ENCODE measurements around the gene TMEM273.

TMEM273 gene

DNA sequence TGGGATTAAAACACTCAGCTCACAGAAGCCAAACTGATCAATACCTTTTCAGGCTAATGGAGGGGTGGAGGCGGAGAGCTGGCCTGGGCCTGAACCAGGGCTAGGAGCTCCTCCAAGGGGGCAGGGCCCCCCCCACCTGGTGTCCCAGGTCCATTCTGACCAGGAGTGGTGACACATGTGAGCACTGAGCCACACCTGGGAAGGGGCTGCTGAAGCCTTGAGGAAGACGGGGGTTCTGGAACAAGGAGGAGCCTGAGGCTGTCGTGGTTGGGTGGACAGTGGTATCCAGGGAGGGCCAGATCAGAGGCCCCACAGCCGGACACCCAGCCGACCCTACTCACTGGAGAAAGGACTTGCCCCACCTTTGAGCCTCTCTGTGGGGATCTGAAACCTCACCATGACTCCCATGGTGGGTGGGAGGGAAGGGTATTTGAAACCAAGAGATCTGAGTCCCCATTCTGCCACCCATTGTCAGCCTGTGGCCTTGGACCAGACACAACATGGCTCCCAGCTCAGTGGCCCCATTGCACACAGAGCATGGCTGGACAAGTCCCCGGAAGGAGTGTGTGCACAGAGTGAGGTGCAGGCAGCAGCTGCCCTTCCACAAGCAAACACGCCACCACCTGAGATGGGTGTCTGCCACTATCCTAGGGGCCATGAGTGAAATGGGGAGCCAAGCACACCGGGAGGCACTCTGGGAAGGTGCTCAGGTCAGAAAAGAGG is 12.4 kb downstream of the TMEM273 start:
- no peak for DNase-seq

- DNase-seq: no peak
These were observed 13.2 kb downstream of the TMEM273 start for GRCh38 chr10:49174926-49175500.

- no peak for DNase-seq
These were observed 13.8 kb downstream of the TMEM273 start for GRCh38 chr10:49174261-49174925.

DNA sequence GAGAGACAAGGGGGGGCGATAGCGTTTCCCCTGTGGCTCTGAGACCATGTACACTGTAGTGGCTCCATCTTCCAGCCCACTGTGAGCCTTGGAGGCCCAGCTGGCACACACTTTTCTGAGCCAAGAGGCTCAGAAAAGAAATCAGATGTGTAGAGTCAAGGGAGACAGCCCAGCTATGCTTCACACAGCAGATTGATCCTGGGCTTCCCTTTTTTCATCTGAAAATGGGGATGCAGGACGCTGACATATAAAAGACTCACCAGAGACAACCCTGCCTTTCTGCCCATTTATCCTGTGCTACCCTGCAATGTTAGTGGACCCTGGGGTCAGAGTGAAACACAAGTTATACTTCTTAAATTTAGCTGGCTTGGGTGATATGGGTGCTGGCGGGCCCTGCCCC is 14.3 kb downstream of the TMEM273 start:
- DNase-seq: peak; percentile 47

GRCh38 chr10:49173201-49173772 is 14.9 kb downstream of the TMEM273 start:
- DNase-seq: no peak

DNA sequence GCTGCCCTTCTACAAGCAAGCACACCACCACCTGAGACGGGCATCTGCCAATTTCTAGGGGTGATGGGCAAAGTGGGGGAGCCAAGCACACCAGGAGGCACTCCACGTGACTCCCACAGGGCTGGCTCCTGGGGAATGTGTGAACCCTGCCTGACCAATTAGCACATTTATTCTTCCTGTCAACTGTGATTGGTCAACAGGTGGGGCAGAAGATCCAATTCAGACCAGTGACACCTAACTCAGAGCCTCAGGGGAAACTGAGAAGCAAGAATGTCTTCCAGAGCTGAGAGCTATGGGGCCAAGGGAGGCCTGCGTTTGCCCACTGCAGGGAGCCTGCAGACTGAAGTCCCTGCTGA is 15.4 kb downstream of the TMEM273 start:
- no peak for DNase-seq

DNA sequence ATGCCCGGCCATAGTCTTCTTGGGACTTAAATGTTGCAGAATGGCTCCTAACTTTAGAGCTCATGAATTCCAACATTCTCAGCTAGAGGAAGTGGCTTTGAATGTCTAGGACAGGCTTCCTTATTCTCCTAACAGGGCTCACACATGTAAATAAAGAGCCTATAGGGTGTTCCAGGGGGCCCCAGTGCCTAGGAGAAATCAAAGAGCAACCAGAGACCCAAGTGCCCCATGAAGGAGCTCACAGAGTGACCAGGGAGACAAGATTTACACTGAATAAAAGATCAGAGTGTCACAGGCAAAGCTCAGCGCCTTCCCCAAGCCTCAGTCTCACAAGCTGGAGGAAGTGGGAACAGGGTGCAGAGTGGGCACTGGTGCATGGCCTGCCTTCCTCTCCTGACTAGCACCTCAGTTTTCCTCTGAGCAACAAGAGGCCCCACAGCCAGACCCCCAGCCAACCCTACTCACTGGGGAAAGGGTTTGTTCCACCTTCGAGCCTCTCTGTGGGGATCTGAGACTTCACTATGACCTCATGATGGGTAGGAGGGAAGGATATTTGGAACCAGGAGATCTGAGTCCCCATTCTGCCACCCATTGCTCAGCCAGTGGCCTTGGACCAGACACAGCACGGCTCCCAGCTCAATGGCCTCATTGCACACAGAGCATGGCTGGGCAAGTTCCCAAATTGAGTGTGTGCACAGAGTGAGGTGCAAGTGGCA is 16.0 kb downstream of the TMEM273 start:
- no peak for DNase-seq

DNA sequence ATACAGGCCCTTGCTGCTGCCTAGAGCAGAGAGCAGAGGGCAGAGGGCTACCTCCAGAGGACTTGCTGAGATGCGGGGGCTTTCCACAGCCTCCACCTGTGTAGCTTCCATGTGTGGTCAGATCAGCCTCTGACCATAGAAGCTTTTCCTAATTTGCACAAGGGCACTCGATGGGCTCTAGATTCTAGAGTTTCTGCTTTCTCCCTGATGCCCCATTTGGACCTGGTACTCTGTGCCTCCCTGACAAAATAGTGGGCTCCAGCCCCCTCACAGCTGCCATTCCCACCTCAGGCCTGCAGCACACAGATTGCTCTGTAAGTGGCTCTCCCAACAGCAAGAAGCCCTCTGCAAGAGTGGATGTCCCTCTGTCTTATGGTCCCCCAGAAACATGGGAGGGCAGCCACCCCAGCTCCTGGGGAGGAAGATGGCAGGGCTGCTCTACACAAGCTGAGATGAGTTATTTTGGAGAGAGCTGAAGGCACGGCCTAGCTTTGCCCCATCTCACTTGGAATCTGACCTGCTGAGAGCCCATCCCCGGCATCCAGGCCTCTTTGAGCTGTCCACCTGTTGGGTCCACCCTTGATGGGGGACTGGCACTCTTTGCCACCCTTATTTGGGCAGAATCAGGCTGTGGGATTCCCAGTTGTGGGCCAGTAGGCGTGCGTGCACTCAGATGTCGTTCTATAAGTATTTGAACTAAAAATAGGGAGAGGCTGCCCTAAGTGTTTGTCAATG is 16.7 kb downstream of the TMEM273 start:
- DNase-seq: no peak

DNA sequence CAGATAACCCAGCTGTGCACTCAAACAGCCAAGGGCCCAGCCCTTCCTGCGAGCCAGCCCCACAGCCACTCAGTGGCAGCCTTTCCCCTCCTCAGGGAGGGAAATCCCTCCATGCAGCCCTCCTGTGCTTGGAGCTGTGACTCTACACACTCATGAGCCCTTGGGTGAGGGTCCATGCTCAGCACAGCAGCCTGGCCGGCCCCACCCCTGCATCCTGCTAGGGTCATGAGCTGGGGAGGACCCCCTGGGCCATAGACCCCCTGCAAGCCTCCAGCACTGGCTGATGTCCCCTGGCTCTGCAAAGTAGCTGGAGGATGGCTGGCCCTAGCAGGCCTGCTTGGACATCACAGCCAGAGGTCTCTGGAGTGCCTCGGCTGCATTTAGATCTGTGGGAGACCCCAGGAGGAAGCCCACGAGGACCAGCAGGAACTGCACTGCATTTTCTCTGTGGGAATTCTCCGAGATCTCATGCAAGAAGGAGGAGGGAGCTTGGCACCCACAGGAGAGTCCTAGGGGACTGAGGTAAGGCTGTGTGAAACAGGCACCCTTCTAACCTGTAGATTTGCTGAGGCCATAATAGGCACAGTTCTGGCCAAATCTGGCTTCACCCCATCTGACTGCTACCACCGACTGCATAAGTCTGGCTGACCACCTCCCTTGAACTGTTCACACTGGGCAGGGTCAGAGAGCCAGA is 17.4 kb downstream of the TMEM273 start:
- DNase-seq: no peak

GRCh38 chr10:49169776-49170175 is 18.4 kb downstream of the TMEM273 start:
- no peak for DNase-seq

- peak; percentile 51 for DNase-seq
These were observed 19.2 kb downstream of the TMEM273 start for GRCh38 chr10:49168831-49169500.

DNA sequence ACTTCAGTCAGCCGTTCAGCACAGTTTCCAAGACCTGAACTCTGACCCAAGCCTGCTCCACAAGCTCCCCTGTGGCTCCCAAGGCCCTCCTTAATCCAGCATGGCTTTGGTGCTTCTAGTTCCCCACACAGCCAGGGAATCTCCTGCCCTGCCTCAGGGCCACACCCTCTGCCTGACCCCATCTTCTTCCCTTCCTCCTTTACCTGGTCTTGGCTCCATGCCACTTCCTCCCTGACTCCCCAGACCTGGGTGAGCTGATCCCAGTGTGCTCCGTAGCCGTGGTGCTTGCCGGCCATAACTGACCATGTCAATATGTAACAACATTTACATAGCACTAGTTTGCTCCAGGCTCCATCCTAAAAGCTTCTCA is 20.0 kb downstream of the TMEM273 start:
- no peak for DNase-seq

DNA sequence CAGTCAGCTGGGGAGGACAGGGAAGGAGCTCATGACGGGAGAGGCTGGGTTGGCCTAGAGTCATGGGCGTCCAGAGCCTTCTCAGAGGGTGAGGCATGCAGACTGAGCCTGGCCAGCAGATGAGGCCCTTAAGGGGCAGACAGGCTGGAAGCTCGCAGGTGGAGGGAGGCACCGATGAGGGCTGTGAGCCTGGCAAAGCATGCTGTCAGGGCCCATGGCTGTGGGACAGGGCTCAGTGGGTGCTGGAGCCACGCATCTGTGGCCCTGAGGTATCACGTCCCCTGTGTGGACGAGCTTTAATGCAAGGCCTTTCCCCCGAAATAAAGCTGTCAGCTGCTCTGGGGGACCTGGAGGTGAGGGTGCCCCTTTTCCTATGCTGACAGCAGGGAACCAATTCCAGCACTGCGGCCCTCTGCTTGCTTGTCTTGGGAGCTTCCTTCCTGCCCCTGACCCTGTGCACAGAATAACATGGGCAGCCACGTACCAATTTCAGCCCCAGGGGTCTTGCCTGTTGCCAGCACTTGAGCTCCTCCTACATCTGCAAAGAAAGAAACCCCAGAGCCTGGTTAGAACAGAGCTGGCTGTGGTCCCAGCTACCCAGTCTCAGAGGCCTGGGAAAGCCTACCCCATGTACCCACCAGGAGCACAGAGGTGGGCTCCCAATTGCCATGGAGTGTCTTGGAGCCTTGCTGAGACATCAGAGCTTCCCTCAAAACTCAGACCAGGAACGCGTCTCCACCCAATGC is 20.6 kb downstream of the TMEM273 start:
- no peak for DNase-seq

DNA sequence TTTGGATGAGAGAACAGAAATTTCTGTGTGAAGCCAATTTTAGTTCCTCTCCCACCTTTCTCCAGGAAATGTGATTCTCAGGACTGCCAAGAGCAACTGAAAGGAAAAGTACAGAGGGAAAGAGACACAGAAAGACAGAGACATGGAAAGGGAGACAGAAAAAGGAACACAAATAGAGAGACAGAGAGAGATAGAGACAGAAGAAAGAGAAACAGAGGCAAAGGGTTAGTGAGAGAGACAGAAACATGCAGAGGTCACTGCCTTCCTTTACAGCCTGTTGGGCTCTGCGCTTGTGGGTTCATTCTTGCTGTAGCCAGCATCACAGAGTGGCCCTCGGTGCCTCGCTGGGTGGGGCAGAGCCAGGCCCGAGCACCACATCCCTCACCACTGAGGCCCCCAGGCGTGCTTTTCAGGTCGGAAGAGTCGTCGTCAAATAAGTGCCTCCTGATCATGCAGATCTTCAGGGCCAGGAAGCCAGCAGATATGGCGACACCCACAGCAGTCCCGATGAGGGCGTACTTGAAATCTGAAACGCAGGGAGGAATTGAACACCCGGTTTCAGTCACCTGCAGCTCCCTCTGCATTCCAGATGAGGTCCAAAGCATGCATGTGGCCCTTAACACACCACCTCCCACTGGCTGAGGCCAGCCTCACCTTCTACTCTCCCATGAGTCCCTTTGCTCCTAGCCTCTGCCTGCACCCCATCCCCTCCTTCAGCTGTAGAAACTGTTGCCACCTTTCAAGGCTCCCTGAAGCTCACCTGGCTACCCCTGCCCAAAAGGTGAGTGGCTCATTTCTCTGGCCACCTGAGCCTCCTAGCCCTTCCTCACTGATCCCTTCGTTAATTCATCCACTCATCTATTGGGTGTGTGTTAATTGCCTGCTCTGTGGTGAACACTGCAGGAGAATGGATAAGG is 21.4 kb downstream of the TMEM273 start:
- DNase-seq: no peak

GRCh38 chr10:49165821-49166483 is 22.2 kb downstream of the TMEM273 start:
- DNase-seq: peak; percentile 74

DNA sequence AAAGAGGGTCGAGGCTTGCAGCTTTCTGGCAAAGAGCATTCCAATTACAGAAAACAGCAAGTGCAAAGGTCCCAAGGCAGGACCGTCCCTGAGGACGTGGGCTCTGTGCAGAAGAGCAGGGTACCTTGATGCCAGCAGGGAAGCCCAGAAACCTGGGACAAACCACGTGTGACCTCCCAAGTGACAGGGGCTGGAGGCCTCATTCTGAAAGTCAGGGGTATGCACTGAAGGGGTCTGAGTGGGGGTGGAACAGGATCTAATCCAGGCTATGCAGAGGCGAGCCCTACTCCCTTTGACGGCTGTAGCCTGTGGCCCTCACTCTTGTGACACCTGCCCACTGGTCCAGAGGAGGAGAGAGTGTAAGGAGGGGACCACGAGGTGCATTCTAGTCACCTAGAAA is 22.9 kb downstream of the TMEM273 start:
- no peak for DNase-seq

DNA sequence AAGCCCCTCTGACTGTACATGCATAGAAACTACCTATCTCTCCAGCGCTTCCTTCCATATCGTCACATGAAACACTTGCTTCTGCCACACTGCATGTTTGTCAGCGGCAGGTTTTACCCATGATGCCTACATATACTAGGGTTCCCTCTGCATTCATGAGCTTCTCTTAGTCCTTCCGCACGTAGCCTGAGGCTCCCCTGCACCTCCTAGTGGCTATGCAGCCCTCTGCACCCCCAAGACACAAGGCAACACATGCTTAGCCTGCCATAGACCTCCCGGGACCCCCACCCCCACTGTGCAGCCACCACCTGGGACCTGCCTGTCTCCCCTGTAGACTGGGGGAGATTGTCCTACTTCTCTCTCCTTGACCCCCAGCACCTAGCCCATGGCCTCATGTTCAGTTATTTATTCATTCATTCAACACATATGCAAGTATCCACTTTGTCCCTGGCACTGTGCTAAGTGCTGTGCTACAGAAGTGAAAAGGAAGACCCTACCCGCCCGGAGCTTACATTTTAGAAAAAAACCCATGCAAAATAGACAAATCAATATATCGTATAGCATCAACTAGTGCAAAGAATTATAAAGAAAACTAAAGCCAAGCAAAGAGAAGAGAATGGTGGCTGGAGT is 23.5 kb downstream of the TMEM273 start:
- peak; percentile 60 for DNase-seq

DNA sequence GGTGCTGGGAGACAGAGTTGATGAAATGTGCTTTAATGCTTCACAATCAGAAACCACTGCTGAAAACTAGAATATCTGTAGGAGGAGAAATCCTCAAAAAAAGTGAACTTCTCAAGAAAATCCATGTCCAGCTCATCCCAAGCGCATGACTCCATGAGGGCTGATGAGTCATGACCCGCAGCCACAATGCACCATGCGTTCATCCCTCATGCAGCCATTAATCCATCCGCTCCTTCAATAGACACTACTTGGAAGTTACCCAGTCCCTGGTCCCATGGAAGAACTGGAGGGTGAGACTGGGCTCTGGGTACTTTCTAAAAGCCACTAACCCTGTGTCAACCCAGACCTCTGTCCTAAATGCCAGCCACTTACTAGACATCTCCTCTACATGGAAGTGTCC is 24.4 kb downstream of the TMEM273 start:
- peak; percentile 66 for DNase-seq
